ENCODE measurements around the gene CSF2. TPM values are rescaled to one million over a fixed set of nuclear protein-coding genes. Genes with fewer than 3 reads are reported as not detected.

CSF2 gene
- total RNA-seq, 1 donor from 2014 or later: not detected

DNA sequence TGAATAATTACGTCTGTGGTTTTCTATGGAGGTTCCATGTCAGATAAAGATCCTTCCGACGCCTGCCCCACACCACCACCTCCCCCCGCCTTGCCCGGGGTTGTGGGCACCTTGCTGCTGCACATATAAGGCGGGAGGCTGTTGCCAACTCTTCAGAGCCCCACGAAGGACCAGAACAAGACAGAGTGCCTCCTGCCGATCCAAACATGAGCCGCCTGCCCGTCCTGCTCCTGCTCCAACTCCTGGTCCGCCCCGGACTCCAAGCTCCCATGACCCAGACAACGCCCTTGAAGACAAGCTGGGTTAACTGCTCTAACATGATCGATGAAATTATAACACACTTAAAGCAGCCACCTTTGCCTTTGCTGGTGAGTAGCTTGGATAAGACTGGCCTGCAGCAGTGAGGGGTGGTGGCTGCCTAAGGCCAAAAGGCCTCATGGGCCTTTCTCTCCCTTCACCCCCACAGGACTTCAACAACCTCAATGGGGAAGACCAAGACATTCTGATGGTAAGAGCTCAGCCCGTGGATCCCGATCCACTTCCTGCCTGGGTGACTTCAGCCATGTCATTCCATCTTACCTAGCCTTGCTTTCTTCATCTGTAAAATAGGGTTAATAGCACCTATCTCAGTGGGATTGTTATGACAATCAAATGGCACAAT, 13.0 kb upstream of the CSF2 start, which contains the start of gene IL3:
Gene IL3 (plus strand): TSS at position 155 of the 661 bp plus-strand sequence. CDS start 52 bp downstream, at position 207.
- peak in 1 of 2 donors; percentile 65 for DNase-seq (ENCODE audit: extremely low spot score in 2 of 2)
- no peak within 1 kb of the TSS for H3K27ac ChIP-seq
- H3K9me3 ChIP-seq: no peaks in the 10 kb centered on the region
- H3K4me3 ChIP-seq: no peak within 1 kb of the TSS
- H3K27me3 ChIP-seq: no peaks in the 10 kb centered on the region
- TF ChIP-seq POLR2AphosphoS5 (IDR thresholded peaks at IDR 0.05; ENCODE audit: insufficient read depth in 1 of 2, low read depth in 1 of 2) (no peak), POLR2A (IDR thresholded peaks at IDR 0.05) (no peak)
- TF ChIP-seq, protein P1, sequence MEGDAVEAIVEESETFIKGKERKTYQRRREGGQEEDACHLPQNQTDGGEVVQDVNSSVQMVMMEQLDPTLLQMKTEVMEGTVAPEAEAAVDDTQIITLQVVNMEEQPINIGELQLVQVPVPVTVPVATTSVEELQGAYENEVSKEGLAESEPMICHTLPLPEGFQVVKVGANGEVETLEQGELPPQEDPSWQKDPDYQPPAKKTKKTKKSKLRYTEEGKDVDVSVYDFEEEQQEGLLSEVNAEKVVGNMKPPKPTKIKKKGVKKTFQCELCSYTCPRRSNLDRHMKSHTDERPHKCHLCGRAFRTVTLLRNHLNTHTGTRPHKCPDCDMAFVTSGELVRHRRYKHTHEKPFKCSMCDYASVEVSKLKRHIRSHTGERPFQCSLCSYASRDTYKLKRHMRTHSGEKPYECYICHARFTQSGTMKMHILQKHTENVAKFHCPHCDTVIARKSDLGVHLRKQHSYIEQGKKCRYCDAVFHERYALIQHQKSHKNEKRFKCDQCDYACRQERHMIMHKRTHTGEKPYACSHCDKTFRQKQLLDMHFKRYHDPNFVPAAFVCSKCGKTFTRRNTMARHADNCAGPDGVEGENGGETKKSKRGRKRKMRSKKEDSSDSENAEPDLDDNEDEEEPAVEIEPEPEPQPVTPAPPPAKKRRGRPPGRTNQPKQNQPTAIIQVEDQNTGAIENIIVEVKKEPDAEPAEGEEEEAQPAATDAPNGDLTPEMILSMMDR (IDR thresholded peaks at IDR 0.05): no peak
- no peaks in the 10 kb centered on the region for H3K36me3 ChIP-seq
- H3K4me1 ChIP-seq: no peaks in the 10 kb centered on the region
- intact Hi-C loops (cut with DNase I): no loop called here

DNA sequence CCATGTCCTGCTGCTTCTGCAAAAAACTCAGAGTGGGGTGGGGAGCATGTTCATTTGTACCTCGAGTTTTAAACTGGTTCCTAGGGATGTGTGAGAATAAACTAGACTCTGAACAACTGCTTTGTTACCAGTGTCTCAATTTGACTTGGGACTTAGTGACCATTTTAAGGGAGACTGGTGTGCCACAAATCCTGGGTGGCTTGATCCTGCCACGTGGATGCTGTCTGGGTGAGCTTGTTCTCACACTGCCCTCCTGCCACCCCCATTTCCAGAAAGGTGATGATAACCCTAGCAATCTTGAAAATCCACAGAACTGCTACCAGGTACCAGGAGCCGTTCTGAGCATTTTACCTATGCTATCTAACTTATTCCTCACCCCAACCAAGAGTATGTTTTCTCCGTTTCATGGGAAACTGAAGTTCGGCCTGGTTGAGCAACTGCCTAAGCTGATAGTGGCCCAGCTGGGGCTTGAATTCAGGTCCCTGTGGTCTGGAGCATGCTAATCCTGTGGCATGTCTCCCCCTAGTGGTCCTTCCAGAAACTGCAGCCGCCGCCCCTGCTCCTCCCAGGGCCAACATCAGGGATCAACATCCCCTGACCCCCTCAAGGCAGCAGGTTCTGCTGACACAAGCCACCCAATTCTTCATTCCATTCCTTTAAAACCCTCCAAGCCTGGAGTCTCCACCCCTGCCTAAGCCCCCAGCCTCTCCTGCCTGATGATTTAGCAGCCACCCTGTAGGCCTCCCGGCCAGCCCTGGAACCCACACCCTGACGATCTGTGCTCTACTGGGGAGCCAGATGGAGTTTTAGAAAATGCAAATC, 10.3 kb upstream of the CSF2 start:
- Histone ChIP-seq H3K27ac (no peak overlapping the region), H3K27me3 (no peaks in the 10 kb centered on the region), H3K4me1 (no peaks in the 10 kb centered on the region), H3K36me3 (no peaks in the 10 kb centered on the region), H3K9me3 (no peaks in the 10 kb centered on the region), H3K4me3 (no peak overlapping the region)
- intact Hi-C loops (cut with DNase I): no loop called here
- no peak for DNase-seq (ENCODE audit: extremely low spot score in 2 of 2)
- TF ChIP-seq, protein P1 (IDR thresholded peaks at IDR 0.05): peak; percentile 72 to 87 (median 79)
- TF ChIP-seq POLR2AphosphoS5 (IDR thresholded peaks at IDR 0.05; ENCODE audit: insufficient read depth in 1 of 2, low read depth in 1 of 2): no peak

DNA sequence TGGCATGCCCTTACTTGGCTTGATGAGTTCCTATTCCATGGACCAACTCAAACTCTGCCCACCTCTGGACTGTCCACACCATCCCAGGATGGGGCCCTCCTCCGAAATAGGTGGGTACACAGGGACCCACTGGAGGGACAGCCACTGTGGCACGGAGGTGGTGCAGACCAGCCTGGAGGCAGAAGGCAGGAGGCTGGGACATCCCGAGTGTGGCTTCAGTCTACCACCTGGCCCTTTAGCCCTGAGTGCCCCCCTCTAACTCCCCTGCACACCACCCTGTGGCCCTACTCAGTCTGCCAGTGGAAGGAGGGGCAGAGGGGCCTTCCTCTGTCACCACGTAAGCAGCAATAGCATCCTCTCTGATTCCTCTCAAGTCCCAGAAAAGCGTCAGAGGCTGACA, 9.4 kb upstream of the CSF2 start:
- H3K27me3 ChIP-seq: no peaks in the 10 kb centered on the region
- H3K36me3 ChIP-seq: no peaks in the 10 kb centered on the region
- no peak overlapping the region for H3K4me3 ChIP-seq
- intact Hi-C loops (cut with DNase I): no loop called here
- no peak for DNase-seq (ENCODE audit: extremely low spot score in 2 of 2)
- H3K9me3 ChIP-seq: no peaks in the 10 kb centered on the region
- H3K4me1 ChIP-seq: no peaks in the 10 kb centered on the region
- TF ChIP-seq, protein P1 (IDR thresholded peaks at IDR 0.05): no peak
- TF ChIP-seq POLR2A (IDR thresholded peaks at IDR 0.05) (no peak), POLR2AphosphoS5 (IDR thresholded peaks at IDR 0.05; ENCODE audit: insufficient read depth in 1 of 2, low read depth in 1 of 2) (no peak)
- H3K27ac ChIP-seq: no peak overlapping the region

DNA sequence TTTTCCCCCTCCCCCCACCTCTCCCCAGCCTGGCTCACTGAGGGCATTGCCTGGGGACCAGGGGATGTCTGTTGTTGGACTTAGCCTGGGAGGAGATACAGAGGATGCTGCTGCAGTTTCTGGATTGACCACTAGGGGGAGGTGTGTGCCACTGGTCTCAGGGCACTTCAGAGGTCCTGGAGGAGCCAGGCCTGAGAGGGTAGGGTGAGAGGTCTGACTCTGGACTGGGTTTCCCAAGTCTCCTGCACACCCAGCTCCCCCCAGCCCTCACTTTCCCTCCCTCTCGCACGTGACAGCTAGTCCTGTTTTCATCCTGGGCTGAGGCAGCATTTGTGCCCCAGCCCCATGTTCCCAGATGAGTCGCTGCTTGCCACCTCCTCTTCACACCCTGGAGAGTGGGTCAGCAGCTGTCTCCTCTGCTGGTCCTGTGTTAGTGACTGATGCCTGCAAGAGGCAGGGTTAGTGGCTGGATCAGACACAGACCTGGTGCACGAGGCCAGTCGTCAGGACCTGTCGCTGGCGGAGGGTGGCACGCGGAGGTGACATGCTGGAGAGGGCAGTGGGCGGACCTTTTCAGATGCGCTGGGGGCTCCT, 8.8 kb upstream of the CSF2 start:
- Histone ChIP-seq H3K36me3 (no peaks in the 10 kb centered on the region), H3K4me1 (no peaks in the 10 kb centered on the region), H3K4me3 (no peak overlapping the region), H3K9me3 (no peaks in the 10 kb centered on the region), H3K27ac (no peak overlapping the region), H3K27me3 (no peaks in the 10 kb centered on the region)
- no peak for TF ChIP-seq POLR2A (IDR thresholded peaks at IDR 0.05)
- TF ChIP-seq, protein P1 (IDR thresholded peaks at IDR 0.05): peak; percentile 66 to 80 (median 75)
- TF ChIP-seq POLR2AphosphoS5 (IDR thresholded peaks at IDR 0.05; ENCODE audit: insufficient read depth in 1 of 2, low read depth in 1 of 2): no peak
- no peak for DNase-seq (ENCODE audit: extremely low spot score in 2 of 2)
- intact Hi-C loops (cut with DNase I): no loop called here
